Uterus (tissue), 2 donors: ENCODE results near the gene CFAP97D2.

ENCODE experiments used
- CTCF ChIP-seq, 4 experiments: fragments of 200-600 bp in 2 of 4; fragments of 450-650 bp in 2 of 4; sonication (generic) in 2 of 4; IDR thresholded peaks; one replicate each; pipeline ENCODE4 v1.5.1; 2016 to 2019; ENCODE audit warnings: antibody characterized with exemption in 4 of 4, mild to moderate bottlenecking in 2 of 4, moderate library complexity in 1 of 4
- POLR2A ChIP-seq, 2 donors: fragments of 450-650 bp; IDR thresholded peaks; one replicate each; pipeline ENCODE4 v1.6.1; 2016; ENCODE audit warnings: antibody characterized with exemption in 2 of 2, mild to moderate bottlenecking in 1 of 2, moderate library complexity in 1 of 2

DNA sequence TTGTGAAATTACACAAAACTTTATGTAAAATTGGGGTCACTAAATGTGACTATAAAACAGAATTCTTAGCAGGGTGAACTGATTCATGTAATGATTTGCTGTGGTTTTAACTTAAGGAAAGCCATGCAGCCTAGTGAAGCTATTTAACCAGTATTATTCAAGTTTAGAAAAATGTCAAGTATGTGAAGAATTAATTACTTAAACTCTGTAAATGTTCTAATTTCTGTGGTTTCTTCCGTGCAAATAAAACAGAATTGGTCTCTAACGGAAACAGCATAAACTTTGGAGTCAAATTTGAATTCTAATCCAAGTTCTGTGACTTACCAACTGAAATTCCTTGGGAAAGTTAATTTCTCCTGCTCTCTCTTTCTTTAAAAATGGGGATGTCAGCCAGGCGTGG is 69.0 kb downstream of the CFAP97D2 start:
- no peak for TF ChIP-seq CTCF (IDR thresholded peaks at IDR 0.05)
- no peak for TF ChIP-seq POLR2A (IDR thresholded peaks at IDR 0.05)
